PFSK-1 (cell line): ENCODE results near the gene MRPL10.

Experiments
- POLR2AphosphoS5 ChIP-seq: IDR thresholded peaks from 2 replicates; pipeline ENCODE4 v1.6.1; 2012; ENCODE audit warnings: low read depth, mild to moderate bottlenecking, control low read depth, low read length, moderate library complexity
- REST ChIP-seq, 2 experiments: IDR thresholded peaks; 2 replicates each; pipeline versions ENCODE4 v1.6.1 to v1.8.0; 2011 to 2012; ENCODE audit warnings: low read depth in 2 of 2, low read length in 2 of 2, control low read depth in 1 of 2, inconsistent platforms in 1 of 2, mild to moderate bottlenecking in 1 of 2, moderate library complexity in 1 of 2; ENCODE audit not compliant: insufficient read depth in 1 of 2

- no peak for TF ChIP-seq REST (IDR thresholded peaks at IDR 0.05; ENCODE audit: insufficient read depth in 1 of 2, low read depth in 2 of 2, low read length in 2 of 2)
- TF ChIP-seq POLR2AphosphoS5, result no peak
Observed at GRCh38 chr17:47845716-47846075, 14.4 kb upstream of the MRPL10 start.
